Gastroesophageal sphincter (tissue), 4 donors: ENCODE measurements around the gene STUM. TPM values are rescaled to one million over a fixed set of nuclear protein-coding genes. Genes with fewer than 3 reads are reported as not detected.

ENCODE experiments used
- ATAC-seq: fragments of 150-250 bp; one replicate; pipeline ENCODE4 v1.9.1; 2016; ENCODE audit warnings: mild to moderate bottlenecking, moderate library complexity
- H3K27ac ChIP-seq, 4 donors: fragments of 200-600 bp; sonication (generic) in 3 of 4; 1 replicate in 3 of 4; 2 replicates in 1 of 4; pipeline ENCODE4 v1.5.1; 2016 to 2019
- H3K27me3 ChIP-seq: fragments of 200-600 bp; sonication (generic); one replicate; pipeline ENCODE4 v1.5.1; 2019
- H3K36me3 ChIP-seq, 2 donors: fragments of 200-600 bp; sonication (generic); one replicate each; pipeline ENCODE4 v1.5.1; 2019; ENCODE audit warnings: control low read depth in 1 of 2
- H3K4me1 ChIP-seq, 3 donors: fragments of 200-600 bp; sonication (generic); 1 replicate in 2 of 3; 2 replicates in 1 of 3; pipeline ENCODE4 v1.5.1; 2016 to 2019; ENCODE audit warnings: control low read depth in 2 of 3
- H3K4me3 ChIP-seq, 2 donors: fragments of 200-600 bp; sonication (generic); one replicate each; pipeline ENCODE4 v1.5.1; 2019; ENCODE audit warnings: mild to moderate bottlenecking in 1 of 2, moderate library complexity in 1 of 2
- H3K9me3 ChIP-seq, 3 donors: fragments of 200-600 bp; sonication (generic); one replicate each; pipeline ENCODE4 v1.5.1; 2017 to 2019; ENCODE audit warnings: control low read depth in 2 of 3
- EP300 ChIP-seq: sonication (generic); formaldehyde crosslinking; IDR thresholded peaks from one replicate; pipeline ENCODE4 v1.6.1; 2017; ENCODE audit warnings: antibody characterized with exemption, mild to moderate bottlenecking
- POLR2A ChIP-seq, 2 donors: fragments of 450-650 bp; IDR thresholded peaks; one replicate each; pipeline ENCODE4 v1.6.1; 2017; ENCODE audit warnings: antibody characterized with exemption in 2 of 2, mild to moderate bottlenecking in 2 of 2, moderate library complexity in 1 of 2
- POLR2AphosphoS5 ChIP-seq: sonication (generic); formaldehyde crosslinking; IDR thresholded peaks from one replicate; pipeline ENCODE4 v1.6.1; 2017; ENCODE audit warnings: antibody characterized with exemption
- WGBS, 2 donors: methylation state at CpG; one replicate each; pipeline ENCODE4 v1.1.5; 2018; ENCODE audit warnings: low coverage in 1 of 2; 5-methylcytosine and 5-hydroxymethylcytosine counted together
- total RNA-seq, 4 donors: library from RNA; depleted of rRNA; stranded (reverse); fragments of >200 nt; gene quantifications; one replicate each; pipeline ENCODE4 v1.1.0, GENCODE V29; 2016
- TF ChIP-seq, protein P1 (sequence below), 4 experiments: fragments of 200-600 bp in 2 of 4; fragments of 450-650 bp in 2 of 4; sonication (generic) in 1 of 4; IDR thresholded peaks; one replicate each; pipeline ENCODE4 v1.5.1; 2017 to 2019; ENCODE audit warnings: antibody characterized with exemption in 4 of 4, mild to moderate bottlenecking in 2 of 4, moderate library complexity in 2 of 4

Gene STUM
- total RNA-seq, 4 donors from 2014 or later = 2.8 to 9.1 (median 4.5) TPM

DNA sequence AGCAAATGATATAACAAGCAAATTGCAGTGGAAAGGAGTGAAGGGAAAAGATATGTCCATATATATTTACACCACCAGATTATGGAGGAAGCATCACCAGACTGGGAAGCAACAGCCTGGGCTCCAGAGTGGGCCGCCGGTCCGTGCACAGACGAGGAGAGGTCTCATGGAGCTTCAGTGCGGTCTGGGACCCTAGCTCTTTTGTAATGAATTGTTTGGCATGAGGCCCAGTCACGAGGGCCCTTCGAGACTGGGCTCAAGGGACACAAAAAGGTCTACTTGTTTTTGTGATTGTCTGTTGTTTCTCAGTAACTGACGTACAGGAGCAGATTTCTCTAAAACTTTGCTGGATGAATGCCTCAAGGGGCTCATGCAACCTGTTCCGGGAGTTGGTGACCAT, 12.9 kb upstream of the STUM start:
- TF ChIP-seq EP300 = no peak
- no peak for TF ChIP-seq POLR2AphosphoS5
- no peak for TF ChIP-seq POLR2A (IDR thresholded peaks at IDR 0.05)
- TF ChIP-seq, protein P1, sequence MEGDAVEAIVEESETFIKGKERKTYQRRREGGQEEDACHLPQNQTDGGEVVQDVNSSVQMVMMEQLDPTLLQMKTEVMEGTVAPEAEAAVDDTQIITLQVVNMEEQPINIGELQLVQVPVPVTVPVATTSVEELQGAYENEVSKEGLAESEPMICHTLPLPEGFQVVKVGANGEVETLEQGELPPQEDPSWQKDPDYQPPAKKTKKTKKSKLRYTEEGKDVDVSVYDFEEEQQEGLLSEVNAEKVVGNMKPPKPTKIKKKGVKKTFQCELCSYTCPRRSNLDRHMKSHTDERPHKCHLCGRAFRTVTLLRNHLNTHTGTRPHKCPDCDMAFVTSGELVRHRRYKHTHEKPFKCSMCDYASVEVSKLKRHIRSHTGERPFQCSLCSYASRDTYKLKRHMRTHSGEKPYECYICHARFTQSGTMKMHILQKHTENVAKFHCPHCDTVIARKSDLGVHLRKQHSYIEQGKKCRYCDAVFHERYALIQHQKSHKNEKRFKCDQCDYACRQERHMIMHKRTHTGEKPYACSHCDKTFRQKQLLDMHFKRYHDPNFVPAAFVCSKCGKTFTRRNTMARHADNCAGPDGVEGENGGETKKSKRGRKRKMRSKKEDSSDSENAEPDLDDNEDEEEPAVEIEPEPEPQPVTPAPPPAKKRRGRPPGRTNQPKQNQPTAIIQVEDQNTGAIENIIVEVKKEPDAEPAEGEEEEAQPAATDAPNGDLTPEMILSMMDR (IDR thresholded peaks at IDR 0.05) = no peak
- ATAC-seq = no peak
- Histone ChIP-seq H3K27ac (no peak overlapping the region), H3K36me3 (no peaks in the 10 kb centered on the region), H3K27me3 (no peaks in the 10 kb centered on the region), H3K4me3 (no peak overlapping the region), H3K4me1 (no peaks in the 10 kb centered on the region), H3K9me3 (no peaks in the 10 kb centered on the region)
- WGBS, 2 donors = 67 to 84% methylated on average over 9 of the region's 9 CpGs

DNA sequence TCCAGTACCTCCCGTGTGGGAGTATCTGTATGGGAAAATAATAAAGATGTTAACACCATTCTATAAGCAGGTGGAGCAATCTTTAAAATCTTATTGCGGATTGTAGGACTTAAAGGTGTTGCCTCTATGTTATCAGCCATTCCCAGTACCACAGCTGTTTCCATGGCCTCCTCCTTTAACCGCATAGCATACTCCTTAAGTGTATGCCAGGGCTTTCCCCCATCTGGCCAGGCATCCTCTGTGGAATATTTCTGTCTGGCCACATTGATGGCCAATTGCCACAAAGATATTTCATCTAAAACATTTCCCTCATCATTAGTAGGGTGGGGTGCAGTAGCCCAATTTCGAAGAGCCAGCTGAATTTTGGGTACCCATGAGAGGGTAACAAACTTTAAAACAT, 7.3 kb upstream of the STUM start:
- Histone ChIP-seq H3K9me3 (no peaks in the 10 kb centered on the region), H3K4me3 (no peak overlapping the region), H3K4me1 (peaks cover 0 to 6% (median 3%) of the 10 kb centered on the region in 3 donors), H3K36me3 (no peaks in the 10 kb centered on the region), H3K27ac (no peak overlapping the region), H3K27me3 (no peaks in the 10 kb centered on the region)
- ATAC-seq = no peak
- TF ChIP-seq, protein P1 (IDR thresholded peaks at IDR 0.05) = no peak
- TF ChIP-seq EP300 = no peak
- TF ChIP-seq POLR2A (IDR thresholded peaks at IDR 0.05) = no peak
- TF ChIP-seq POLR2AphosphoS5 = no peak
- 91 to 93% methylated on average over 2 to 4 of the region's 4 CpGs for WGBS, 2 donors

DNA sequence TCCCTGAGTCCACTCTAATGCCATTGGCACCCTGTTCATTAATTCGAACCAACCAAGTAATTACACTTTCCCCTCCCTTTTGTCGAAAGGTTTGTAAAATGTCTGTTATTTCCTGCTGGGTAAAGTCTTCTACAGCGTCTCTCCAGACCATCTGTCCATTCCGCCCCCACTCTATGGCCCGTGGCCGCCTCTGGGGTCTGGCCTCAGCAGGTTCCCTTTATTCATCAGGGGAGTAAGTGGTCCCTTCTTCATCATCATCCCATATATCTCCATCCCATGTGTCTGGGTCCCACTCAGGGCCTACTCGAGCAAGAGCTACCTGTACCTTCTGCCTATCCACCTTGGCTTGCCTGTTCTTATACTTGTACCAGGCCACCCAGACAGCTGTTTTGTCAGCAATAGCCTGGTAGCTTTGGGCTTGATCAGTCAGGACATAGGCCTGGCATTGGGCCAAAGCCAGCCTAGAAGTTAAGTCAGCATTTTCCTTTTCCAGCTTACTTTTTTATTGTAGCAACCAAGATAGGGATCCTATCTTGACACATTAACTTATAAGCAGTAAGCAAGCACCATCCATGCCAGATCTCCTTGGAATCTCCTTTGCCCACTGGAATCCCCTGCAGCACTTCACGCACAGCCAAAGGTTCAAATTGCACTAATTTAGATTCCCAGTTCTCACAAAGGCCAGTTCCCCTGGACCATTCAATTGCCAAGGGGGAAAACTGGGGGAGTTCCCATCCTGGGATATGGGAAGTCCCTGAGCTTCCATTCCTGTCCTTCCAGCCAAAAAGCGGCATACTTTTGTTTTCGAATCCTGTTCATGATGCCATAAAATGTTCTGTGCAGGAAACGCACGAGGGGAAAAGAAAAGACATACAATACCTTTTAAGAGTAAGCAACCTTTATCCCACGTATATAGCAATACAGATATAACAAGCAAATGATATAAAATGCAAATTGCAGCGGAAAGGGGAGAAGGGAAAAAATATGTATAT, 6.6 kb upstream of the STUM start:
- H3K4me1 ChIP-seq = peaks cover 0 to 6% (median 3%) of the 10 kb centered on the region in 3 donors
- no peaks in the 10 kb centered on the region for H3K36me3 ChIP-seq
- no peak for ATAC-seq
- no peaks in the 10 kb centered on the region for H3K27me3 ChIP-seq
- no peak overlapping the region for H3K4me3 ChIP-seq
- no peak for TF ChIP-seq POLR2AphosphoS5
- no peak for TF ChIP-seq EP300
- no peak for TF ChIP-seq POLR2A (IDR thresholded peaks at IDR 0.05)
- TF ChIP-seq, protein P1 (IDR thresholded peaks at IDR 0.05) = no peak
- no peaks in the 10 kb centered on the region for H3K9me3 ChIP-seq
- 68 to 70% methylated on average over 12 to 13 of the region's 14 CpGs for WGBS, 2 donors
- H3K27ac ChIP-seq = no peak overlapping the region

DNA sequence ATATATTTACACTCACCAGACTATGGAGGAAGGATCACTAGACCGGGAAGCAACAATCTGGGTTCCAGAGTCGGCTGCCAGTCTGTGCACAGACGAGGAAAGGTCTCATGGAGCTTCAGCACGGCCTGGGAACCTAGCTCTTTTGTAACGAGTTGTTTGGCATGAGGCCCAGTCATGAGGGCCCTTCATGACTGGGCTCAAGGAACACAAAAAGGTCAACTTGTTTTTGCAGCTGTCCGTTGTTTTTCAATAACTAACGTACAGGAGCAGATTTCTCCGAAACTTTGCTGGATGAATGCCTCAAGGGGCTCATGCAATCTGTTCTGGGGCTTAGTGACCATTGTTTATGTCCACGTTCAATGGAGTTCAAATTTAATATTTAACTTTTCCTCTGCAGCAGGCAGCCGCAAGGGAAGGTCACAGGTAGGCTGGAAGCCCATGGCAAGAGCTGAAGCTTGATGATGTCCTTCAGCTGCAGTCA, 5.9 kb upstream of the STUM start:
- TF ChIP-seq EP300 = no peak
- TF ChIP-seq POLR2AphosphoS5 = no peak
- TF ChIP-seq, protein P1 (IDR thresholded peaks at IDR 0.05) = no peak
- TF ChIP-seq POLR2A (IDR thresholded peaks at IDR 0.05) = no peak
- peaks cover 0 to 9% (median 3%) of the 10 kb centered on the region in 3 donors for H3K4me1 ChIP-seq
- H3K36me3 ChIP-seq = no peaks in the 10 kb centered on the region
- ATAC-seq = no peak
- 52% methylated on average over 9 of the region's 10 CpGs; no CpG with 5 or more reads in 1 of the 2 donors for WGBS, 2 donors
- no peaks in the 10 kb centered on the region for H3K27me3 ChIP-seq
- no peaks in the 10 kb centered on the region for H3K9me3 ChIP-seq
- H3K4me3 ChIP-seq = no peak overlapping the region
- H3K27ac ChIP-seq = no peak overlapping the region
